BE2C (cell line): ENCODE results near the gene VPS8.

ENCODE experiments used
- DNase-seq: peaks from one replicate; pipeline ENCODE4 v3.0.0-alpha.2; 2020
- H3K27me3 ChIP-seq: fragments of 250-450 bp; sonication (Bioruptor Pico); 2 replicates; pipeline ENCODE4 v1.5.1; 2020; ENCODE audit warnings: mild to moderate bottlenecking
- H3K36me3 ChIP-seq: fragments of 250-450 bp; sonication (Bioruptor Pico); 2 replicates; pipeline ENCODE4 v1.5.1; 2020; ENCODE audit warnings: mild to moderate bottlenecking
- H3K4me1 ChIP-seq: fragments of 250-450 bp; sonication (Bioruptor Pico); 2 replicates; pipeline ENCODE4 v1.5.1; 2020
- H3K4me3 ChIP-seq: 2 replicates; pipeline ENCODE4 v1.5.1; 2011; ENCODE audit warnings: low read depth, low read length
- H3K9me3 ChIP-seq: fragments of 250-450 bp; sonication (Bioruptor Pico); 2 replicates; pipeline ENCODE4 v1.5.1; 2020
- CTCF ChIP-seq: IDR thresholded peaks from 2 replicates; pipeline ENCODE4 v1.5.1; 2012; ENCODE audit warnings: mild to moderate bottlenecking, low read depth, low read length

The VPS8 gene

GRCh38 chr3:184848934-184849333 is 37.0 kb downstream of the VPS8 start:
- no peak for DNase-seq
- TF ChIP-seq CTCF = no peak
- H3K4me3 ChIP-seq = no peak overlapping the region

DNA sequence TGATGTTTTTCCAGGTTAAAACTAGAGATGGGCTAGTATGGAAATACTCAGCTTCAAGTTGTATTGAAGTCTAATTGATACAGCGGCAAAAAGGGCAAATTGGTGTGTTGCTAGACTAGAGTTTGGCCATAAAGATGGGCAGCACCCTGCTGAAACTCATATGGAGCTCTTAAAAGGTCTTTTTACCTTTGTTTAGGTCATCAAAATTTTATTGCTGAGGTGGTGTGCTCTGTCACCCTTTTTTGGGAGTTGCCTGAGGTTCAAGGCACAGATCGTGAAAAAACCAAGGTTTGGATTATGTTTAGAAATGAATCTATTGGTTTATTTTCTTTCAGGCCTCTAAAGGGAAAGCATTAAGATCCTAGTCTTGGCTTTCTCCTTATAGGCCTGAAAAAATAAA is 38.2 kb downstream of the VPS8 start:
- Histone ChIP-seq H3K4me1 (no peaks in the 10 kb centered on the region), H3K4me3 (no peak overlapping the region), H3K27me3 (no peaks in the 10 kb centered on the region), H3K9me3 (no peaks in the 10 kb centered on the region), H3K36me3 (peaks cover 7% of the 10 kb centered on the region)
- TF ChIP-seq CTCF = no peak
- DNase-seq = no peak

More at GRCh38 chr3:184848934-184849333, 37.0 kb downstream of the VPS8 start:
- no peaks in the 10 kb centered on the region for H3K9me3 ChIP-seq
- H3K27me3 ChIP-seq = no peaks in the 10 kb centered on the region
- H3K36me3 ChIP-seq = peaks cover 3% of the 10 kb centered on the region
- no peaks in the 10 kb centered on the region for H3K4me1 ChIP-seq

DNA sequence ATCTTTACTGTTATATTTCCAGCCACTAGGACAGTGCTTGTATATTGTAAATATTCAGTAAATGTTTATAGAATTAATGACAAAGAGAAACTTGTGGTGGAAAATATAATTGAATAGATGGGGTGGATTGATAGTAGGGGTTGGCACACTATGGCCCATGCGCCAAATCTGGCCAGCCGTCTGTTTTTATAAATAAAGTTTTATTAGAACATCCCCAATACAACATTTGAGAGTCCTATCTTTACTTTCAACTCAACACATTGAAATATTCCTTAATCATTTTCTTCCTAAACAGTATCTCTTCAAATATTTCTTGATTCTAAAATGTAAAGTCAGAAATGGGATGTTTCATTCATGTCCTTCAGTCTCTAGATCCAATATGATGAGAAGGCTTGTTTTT is 45.1 kb downstream of the VPS8 start:
- no peaks in the 10 kb centered on the region for H3K9me3 ChIP-seq
- H3K27me3 ChIP-seq = no peaks in the 10 kb centered on the region
- DNase-seq = no peak
- H3K4me1 ChIP-seq = no peaks in the 10 kb centered on the region
- TF ChIP-seq CTCF = no peak
- peaks cover 16% of the 10 kb centered on the region for H3K36me3 ChIP-seq
- H3K4me3 ChIP-seq = no peak overlapping the region

DNA sequence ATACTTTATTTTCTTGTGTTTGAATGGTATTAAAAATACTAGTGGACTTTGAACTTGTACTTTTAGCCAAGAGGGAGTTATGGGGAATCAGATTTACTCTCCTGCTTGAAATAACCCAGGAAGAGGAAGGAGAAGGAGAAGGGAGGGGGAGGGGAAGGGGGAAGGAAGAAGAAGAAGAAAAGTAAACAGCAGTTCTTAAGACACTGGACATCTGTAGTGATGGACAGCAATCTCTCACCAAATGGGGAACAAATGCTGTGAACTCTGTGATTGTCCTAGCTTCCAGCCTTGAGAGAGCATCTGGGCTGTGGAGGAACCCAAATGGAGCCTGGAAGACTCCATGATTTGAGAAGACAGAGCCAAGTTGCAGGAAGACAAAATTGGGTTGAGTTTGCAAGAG is 52.0 kb downstream of the VPS8 start:
- Histone ChIP-seq H3K9me3 (no peaks in the 10 kb centered on the region), H3K4me3 (no peak overlapping the region), H3K36me3 (peaks cover 3% of the 10 kb centered on the region; the same call in 1 of the 2 replicates), H3K4me1 (no peaks in the 10 kb centered on the region), H3K27me3 (no peaks in the 10 kb centered on the region)
- TF ChIP-seq CTCF = no peak
- no peak for DNase-seq

DNA sequence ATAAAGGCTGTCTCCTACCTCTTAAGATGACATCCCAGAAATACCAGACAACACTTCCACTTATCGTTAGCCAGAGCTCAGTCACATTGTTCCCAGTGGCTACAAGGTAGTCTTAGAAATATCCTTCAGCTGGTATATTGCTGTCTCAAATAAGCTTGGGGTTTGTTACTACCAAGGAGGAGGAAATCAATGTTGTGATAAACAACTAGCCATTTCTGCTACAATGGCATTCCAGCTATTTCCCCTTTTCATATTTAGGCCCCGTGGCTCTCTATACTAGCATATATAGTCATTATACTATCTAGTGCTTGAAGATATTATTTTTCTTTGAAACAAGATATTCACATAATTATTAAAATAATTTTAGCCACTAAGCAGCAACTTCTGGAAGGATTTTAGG is 56.5 kb downstream of the VPS8 start:
- H3K36me3 ChIP-seq = no peaks in the 10 kb centered on the region
- no peaks in the 10 kb centered on the region for H3K27me3 ChIP-seq
- no peaks in the 10 kb centered on the region for H3K4me1 ChIP-seq
- DNase-seq = no peak
- no peaks in the 10 kb centered on the region for H3K9me3 ChIP-seq
- no peak overlapping the region for H3K4me3 ChIP-seq
- no peak for TF ChIP-seq CTCF

GRCh38 chr3:184872200-184872599 is 60.2 kb downstream of the VPS8 start:
- no peak for TF ChIP-seq CTCF
- H3K27me3 ChIP-seq = no peaks in the 10 kb centered on the region
- no peak for DNase-seq

More at GRCh38 chr3:184872200-184872599, 60.2 kb downstream of the VPS8 start:
- Histone ChIP-seq H3K9me3 (no peaks in the 10 kb centered on the region), H3K4me3 (no peak overlapping the region), H3K36me3 (no peaks in the 10 kb centered on the region; the same call in 1 of the 2 replicates), H3K4me1 (no peaks in the 10 kb centered on the region; the same call in 1 of the 2 replicates)
